Gastrocnemius medialis (tissue), 4 donors: Measurements from ENCODE around the gene ACVR1.

Source experiments
- CTCF ChIP-seq, 5 experiments: fragments of 450-650 bp in 3 of 5; fragments of 200-600 bp in 2 of 5; sonication (generic) in 2 of 5; IDR thresholded peaks in 4 of 5; conservative IDR thresholded peaks in 1 of 5; 1 replicate in 4 of 5; 2 replicates in 1 of 5; pipeline ENCODE4 v1.5.1; 2016 to 2019; ENCODE audit warnings: antibody characterized with exemption in 5 of 5, mild to moderate bottlenecking in 3 of 5, moderate library complexity in 3 of 5
- POLR2A ChIP-seq, 2 donors: fragments of 450-650 bp; IDR thresholded peaks; one replicate each; pipeline ENCODE4 v1.6.1; 2017; ENCODE audit warnings: antibody characterized with exemption in 2 of 2, mild to moderate bottlenecking in 2 of 2, moderate library complexity in 2 of 2

GRCh38 chr2:157783245-157783644 lies 92.9 kb downstream of the ACVR1 start:
- TF ChIP-seq CTCF (IDR thresholded peaks at IDR 0.05 in 4 of 5, conservative IDR thresholded peaks at IDR 0.05 in 1 of 5) = no peak
- TF ChIP-seq POLR2A (IDR thresholded peaks at IDR 0.05) = no peak
